K562 (cell line): ENCODE measurements around the gene PTRHD1. TPM values are rescaled to one million over a fixed set of nuclear protein-coding genes. Genes with fewer than 3 reads are reported as not detected.

Experiments used
- ADNP ChIP-seq: fragments of 200-800 bp; sonication (Bioruptor generic); IDR thresholded peaks from 2 replicates; pipeline ENCODE4 v1.6.1; 2016; ENCODE audit warnings: missing genetic modification characterization, missing compliant biosample characterization
- CBX5 ChIP-seq: IDR thresholded peaks from 2 replicates; pipeline ENCODE4 v1.6.1; 2014; ENCODE audit warnings: low read depth, borderline replicate concordance
- CUX1 ChIP-seq: fragments of 200-800 bp; sonication (Bioruptor generic); IDR thresholded peaks from 2 replicates; pipeline ENCODE4 v1.6.1; 2016; ENCODE audit warnings: missing genetic modification characterization, missing compliant biosample characterization
- HEY1 ChIP-seq: fragments of 250-450 bp; sonication (Bioruptor Pico); IDR thresholded peaks from 2 replicates; pipeline ENCODE4 v1.5.0; 2020; ENCODE audit warnings: mild to moderate bottlenecking, moderate library complexity, borderline replicate concordance
- HOMEZ ChIP-seq: fragments of 250-450 bp; sonication (Bioruptor Pico); IDR thresholded peaks from 2 replicates; pipeline ENCODE4 v1.4.0; 2020; ENCODE audit warnings: mild to moderate bottlenecking, moderate library complexity
- NONO ChIP-seq, 2 experiments: fragments of 200-400 bp in 1 of 2; fragments of 450-650 bp in 1 of 2; formaldehyde crosslinking in 1 of 2; IDR thresholded peaks; 2 replicates each; pipeline ENCODE4 v1.6.1; 2017; ENCODE audit warnings: low read depth in 2 of 2, mild to moderate bottlenecking in 2 of 2, moderate library complexity in 2 of 2, low read length in 1 of 2
- STAT5A ChIP-seq: IDR thresholded peaks from 2 replicates; pipeline ENCODE4 v1.6.1; 2012; ENCODE audit warnings: low read length, inconsistent platforms, borderline replicate concordance
- TRIM28 ChIP-seq: fragments of 450-650 bp; IDR thresholded peaks from 2 replicates; pipeline ENCODE4 v1.6.1; 2017
- polyA plus RNA-seq, 8 experiments: library from polyadenylated mRNA; depleted of rRNA in 4 of 8; stranded (reverse) in 5 of 8; unstranded in 3 of 8; fragments of >200 nt; fragmentation: Nextera tagmentation in 2 of 8; fragmentation: Illumina TruSeq in 1 of 8; extraction: Ambion mirVana in 2 of 8; extraction: Trizol in 1 of 8; gene quantifications; 2 replicates each; pipeline versions ENCODE4 v1.2.1 to v1.2.3, GENCODE V29; 2011 to 2014; ENCODE audit warnings: inconsistent platforms in 1 of 8, missing spikeins in 1 of 8
- total RNA-seq, 7 experiments: library from RNA; depleted of rRNA in 6 of 7; stranded (reverse); fragments of >200 nt in 6 of 7; fragmentation: Illumina TruSeq in 2 of 7; extraction: Trizol in 2 of 7; gene quantifications; 2 replicates each; pipeline versions ENCODE4 v1.2.1 to v1.2.3, GENCODE V29; 2011 to 2021; ENCODE audit warnings: low replicate concordance in 1 of 7

The PTRHD1 gene
- total and polyA plus RNA-seq, 9 of the 15 experiments (the other 6 are each of a cell fraction or from before 2014, with no cell fraction given): 15.8 to 83.2 (median 46.6) TPM

- TF ChIP-seq CUX1 (CRISPR knock-in tag): no peak
- TF ChIP-seq ADNP (tag): no peak
- TF ChIP-seq STAT5A: no peak
- no peak for TF ChIP-seq HEY1 (CRISPR knock-in tag)
- no peak for TF ChIP-seq CBX5
- no peak for TF ChIP-seq NONO (IDR thresholded peaks at IDR 0.05; ENCODE audit: low read depth in 2 of 2, low read length in 1 of 2)
- TF ChIP-seq TRIM28: no peak
- TF ChIP-seq HOMEZ (CRISPR knock-in tag): no peak
These were observed 21.2 kb downstream of the PTRHD1 start (continued) for GRCh38 chr2:24771764-24772586.
